ENCODE measurements around the gene NPFFR2. TPM values are rescaled to one million over a fixed set of nuclear protein-coding genes. Genes with fewer than 3 reads are reported as not detected.
"Not testable (repeated sequence)": the region's sequence is repeated elsewhere in the genome, so short reads cannot be mapped to it uniquely, and the experiment has no call there.

Gene NPFFR2
- polyA plus RNA-seq, 3 donors from 2014 or later = not detected

DNA sequence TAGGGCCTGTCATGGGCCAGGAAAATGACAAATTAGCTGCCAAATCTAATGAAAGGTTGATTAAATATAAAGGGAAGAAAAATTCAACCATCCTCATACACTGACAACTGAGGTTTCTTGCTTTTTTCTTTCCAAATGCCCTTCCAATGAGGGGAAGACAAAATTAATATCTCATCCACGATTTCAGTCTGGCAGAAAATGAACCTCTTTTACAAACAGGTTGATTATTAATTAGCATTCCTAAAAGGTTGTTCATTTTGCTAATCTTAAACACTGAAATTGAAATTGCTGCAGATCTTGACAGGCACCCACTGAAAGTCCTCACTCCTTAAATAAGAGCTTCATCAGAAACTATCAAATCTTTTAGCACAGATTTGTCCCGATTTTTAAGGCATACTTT, 45.5 kb downstream of the NPFFR2 start:
- DNase-seq = no peak
- Mint-ChIP-seq H3K27me3 (ENCODE audit: low read depth in 3 of 3) (no peaks in the 10 kb centered on the region), H3K4me3 (no peak overlapping the region), H3K4me1 (no peaks in the 10 kb centered on the region), H3K27ac (no peak overlapping the region), H3K36me3 (no peaks in the 10 kb centered on the region), H3K9me3 (peaks cover 0 to 8% (median 2%) of the 10 kb centered on the region in 6 donors)

DNA sequence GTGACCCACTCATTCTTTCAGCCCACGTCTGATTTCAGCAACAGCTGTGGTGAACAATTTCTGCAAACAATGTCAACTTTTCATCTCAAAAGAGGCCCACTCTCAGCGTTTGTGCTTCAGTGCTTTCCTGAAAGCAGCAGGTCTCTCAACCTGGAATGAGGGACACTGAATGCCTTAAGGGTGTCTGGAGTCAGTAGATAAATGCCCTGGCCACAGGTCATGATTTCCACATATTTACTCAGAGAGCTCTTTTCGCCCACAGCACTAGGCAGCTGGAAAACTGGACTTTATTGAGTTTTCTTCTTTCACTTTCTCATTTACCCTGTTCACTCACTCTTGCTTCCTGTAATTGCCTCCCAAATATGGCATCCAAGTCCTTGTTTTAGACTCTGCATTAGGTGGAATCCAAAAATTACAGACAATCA, 52.8 kb downstream of the NPFFR2 start:
- Mint-ChIP-seq H3K4me3 (no peak overlapping the region), H3K9me3 (peaks cover 0 to 12% (median 4%) of the 10 kb centered on the region in 6 donors), H3K36me3 (no peaks in the 10 kb centered on the region), H3K27me3 (ENCODE audit: low read depth in 3 of 3) (peaks cover 0 to 2% (median 2%) of the 10 kb centered on the region in 3 donors), H3K27ac (no peak overlapping the region), H3K4me1 (no peaks in the 10 kb centered on the region)
- DNase-seq = no peak

DNA sequence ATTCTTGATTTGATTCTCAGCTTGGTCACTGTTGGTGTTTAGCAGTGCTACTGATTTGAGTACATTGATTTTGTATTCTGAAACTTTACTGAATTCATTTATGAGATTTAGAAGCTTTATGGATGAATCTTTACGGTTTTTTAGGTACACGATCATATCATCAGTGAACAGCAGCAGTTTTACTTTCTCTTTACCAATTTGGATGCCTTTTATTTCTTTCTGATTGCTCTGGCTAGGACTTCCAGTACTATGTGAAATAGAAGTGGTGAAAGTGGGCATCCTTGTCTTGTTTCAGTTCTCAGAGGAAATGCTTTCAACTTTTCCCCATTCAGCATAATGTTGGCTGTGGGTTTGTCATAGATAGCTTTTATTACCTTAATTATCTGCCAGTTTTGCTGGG, 58.8 kb downstream of the NPFFR2 start:
- not testable (repeated sequence) for H3K27ac Mint-ChIP-seq; H3K4me1 Mint-ChIP-seq; H3K36me3 Mint-ChIP-seq; H3K4me3 Mint-ChIP-seq; H3K27me3 Mint-ChIP-seq (ENCODE audit: low read depth in 3 of 3); DNase-seq
- peaks cover 0 to 17% (median under 1%) of the 10 kb centered on the region in 6 donors for H3K9me3 Mint-ChIP-seq

DNA sequence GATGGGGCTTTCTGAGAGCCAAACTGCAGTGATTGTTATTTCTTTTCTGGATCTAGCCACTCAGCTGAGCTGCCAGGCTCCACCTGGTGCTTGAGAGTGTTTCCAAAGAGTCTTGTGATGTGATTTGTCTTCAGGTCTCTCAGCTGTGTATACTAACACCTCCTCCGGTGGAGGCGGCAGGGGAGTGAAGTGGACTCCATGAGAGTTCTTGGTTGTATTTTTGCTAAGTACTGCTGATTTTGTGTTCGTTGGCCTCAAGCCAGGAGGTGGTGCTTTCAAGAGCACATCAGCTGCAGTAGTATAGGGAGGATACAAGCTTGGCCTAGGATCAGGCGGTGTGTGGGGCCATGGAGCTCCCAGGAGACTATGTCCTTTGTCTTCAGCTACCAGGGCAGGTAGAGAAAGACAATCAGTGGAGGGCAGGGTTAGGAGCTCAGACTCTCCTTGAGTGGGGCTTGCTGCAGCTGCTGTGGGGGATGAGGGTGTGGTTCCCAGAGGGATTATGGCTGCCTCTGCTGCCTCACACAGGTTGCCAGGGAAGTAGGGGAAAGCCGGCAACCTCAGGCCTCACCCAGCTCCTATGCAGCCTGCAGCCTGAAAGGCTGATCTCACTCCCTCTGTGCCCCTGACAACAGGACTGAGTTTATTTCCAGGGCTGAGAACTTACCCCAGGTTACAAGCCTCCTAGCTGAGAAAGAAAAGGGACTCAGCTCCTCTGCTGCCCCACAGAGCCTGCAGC, 62.4 kb downstream of the NPFFR2 start:
- peaks cover 0 to 3% (median 2%) of the 10 kb centered on the region in 3 donors for H3K27me3 Mint-ChIP-seq (ENCODE audit: low read depth in 3 of 3)
- peaks cover 0 to 21% (median under 1%) of the 10 kb centered on the region in 6 donors for H3K9me3 Mint-ChIP-seq
- no peaks in the 10 kb centered on the region for H3K36me3 Mint-ChIP-seq
- no peak for DNase-seq
- H3K4me1 Mint-ChIP-seq = no peaks in the 10 kb centered on the region
- H3K4me3 Mint-ChIP-seq = no peak overlapping the region
- no peak overlapping the region for H3K27ac Mint-ChIP-seq

DNA sequence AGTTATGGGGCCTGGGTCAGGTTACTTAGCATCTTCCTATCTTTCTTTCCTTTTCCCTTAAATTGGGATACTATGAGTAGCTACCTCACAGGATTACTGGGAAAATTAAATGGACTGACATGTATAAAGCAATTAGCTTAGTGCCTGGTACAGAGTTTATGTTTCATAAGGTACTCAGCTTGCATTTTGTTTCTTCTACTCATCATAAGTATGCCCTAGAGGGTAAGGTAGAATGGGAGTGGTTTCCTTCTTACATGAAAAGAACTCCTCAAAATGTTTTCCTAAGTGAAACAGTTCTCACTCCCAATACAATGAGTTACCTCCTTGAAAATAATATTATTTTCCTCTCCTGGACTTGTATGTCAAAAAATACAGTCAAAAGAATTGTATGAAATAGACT, 75.7 kb downstream of the NPFFR2 start:
- H3K4me3 Mint-ChIP-seq = no peak overlapping the region
- H3K4me1 Mint-ChIP-seq = no peaks in the 10 kb centered on the region
- no peak overlapping the region for H3K27ac Mint-ChIP-seq
- H3K9me3 Mint-ChIP-seq = peaks cover 0 to 6% (median under 1%) of the 10 kb centered on the region in 6 donors
- no peaks in the 10 kb centered on the region for H3K36me3 Mint-ChIP-seq
- H3K27me3 Mint-ChIP-seq (ENCODE audit: low read depth in 3 of 3) = peaks cover 0 to 1% (median 0%) of the 10 kb centered on the region in 3 donors
- no peak for DNase-seq

DNA sequence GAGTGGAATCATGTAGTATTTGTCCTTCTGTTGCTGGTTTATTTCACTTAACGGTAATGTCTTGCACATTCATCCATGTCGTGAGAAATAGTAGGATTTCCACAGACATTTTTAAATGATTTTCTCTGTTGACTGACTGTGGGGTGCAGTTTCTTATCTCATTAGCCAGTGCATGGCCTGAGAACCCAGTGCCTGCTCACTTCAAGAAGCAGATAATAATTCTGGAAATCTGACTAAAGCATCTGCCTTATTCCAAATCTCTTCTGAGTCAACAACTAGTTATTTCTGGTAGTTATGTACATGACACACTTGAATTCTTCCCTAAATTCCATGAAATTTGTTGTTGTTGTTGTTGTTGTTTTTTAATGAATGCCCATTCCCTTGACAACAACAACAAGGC, 77.6 kb downstream of the NPFFR2 start:
- H3K4me1 Mint-ChIP-seq = no peaks in the 10 kb centered on the region
- H3K4me3 Mint-ChIP-seq = no peak overlapping the region
- peaks cover 0 to 1% (median 0%) of the 10 kb centered on the region in 3 donors for H3K27me3 Mint-ChIP-seq (ENCODE audit: low read depth in 3 of 3)
- peaks cover 0 to 7% (median under 1%) of the 10 kb centered on the region in 6 donors for H3K9me3 Mint-ChIP-seq
- no peak for DNase-seq
- no peak overlapping the region for H3K27ac Mint-ChIP-seq
- no peaks in the 10 kb centered on the region for H3K36me3 Mint-ChIP-seq

DNA sequence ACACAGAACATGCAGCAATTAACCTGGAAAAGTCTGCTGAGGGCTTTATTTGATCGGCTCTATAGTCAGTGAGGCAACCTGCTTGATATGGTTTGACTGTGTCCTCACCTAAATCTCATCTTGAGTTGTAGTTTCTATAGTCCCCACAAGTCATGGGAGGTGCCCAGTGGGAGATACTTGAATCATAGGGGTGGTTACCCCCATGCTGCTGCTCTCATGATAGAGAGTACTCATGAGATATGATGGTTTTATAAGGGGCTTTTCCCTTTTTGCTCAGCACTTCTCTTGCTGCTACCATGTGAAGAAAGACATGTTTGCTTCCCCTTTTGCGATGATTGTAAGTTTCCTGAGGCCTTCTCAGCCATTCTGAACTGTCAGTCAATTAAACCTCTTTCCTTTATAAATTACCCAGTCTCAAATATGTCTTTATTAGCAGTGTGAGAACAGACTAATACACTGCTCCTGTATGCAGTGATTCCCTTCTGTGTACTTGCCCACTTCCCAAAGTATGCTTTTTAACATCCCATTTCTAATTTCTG, 78.2 kb downstream of the NPFFR2 start:
- no peaks in the 10 kb centered on the region for H3K36me3 Mint-ChIP-seq
- DNase-seq = no peak
- peaks cover 0 to 7% (median under 1%) of the 10 kb centered on the region in 6 donors for H3K9me3 Mint-ChIP-seq
- H3K4me1 Mint-ChIP-seq = no peaks in the 10 kb centered on the region
- H3K27ac Mint-ChIP-seq = no peak overlapping the region
- peaks cover 0 to 1% (median 0%) of the 10 kb centered on the region in 3 donors for H3K27me3 Mint-ChIP-seq (ENCODE audit: low read depth in 3 of 3)
- no peak overlapping the region for H3K4me3 Mint-ChIP-seq

DNA sequence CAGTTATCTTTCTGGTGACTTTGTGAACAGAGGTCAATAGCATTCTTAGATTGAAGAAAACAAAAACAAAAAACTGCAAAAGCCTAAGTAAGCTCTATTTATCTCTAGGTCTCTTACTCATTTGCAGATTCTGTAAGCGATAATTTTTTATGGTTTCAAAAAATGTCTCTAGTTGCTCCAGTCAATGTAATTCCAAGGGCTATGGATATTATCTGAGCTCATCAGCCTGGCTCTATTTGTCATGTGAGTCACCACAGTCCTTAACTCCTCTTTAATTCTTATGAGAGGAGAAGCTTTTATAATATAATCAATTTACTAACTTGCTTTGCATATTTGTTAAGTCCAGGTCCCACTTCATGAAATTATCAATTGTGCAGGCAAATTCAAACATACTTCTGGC, 79.1 kb downstream of the NPFFR2 start:
- no peak for DNase-seq
- Mint-ChIP-seq H3K4me1 (no peaks in the 10 kb centered on the region), H3K27me3 (ENCODE audit: low read depth in 3 of 3) (peaks cover 0 to 1% (median 0%) of the 10 kb centered on the region in 3 donors), H3K4me3 (no peak overlapping the region), H3K9me3 (peaks cover 0 to 7% (median under 1%) of the 10 kb centered on the region in 6 donors), H3K27ac (no peak overlapping the region), H3K36me3 (no peaks in the 10 kb centered on the region)

DNA sequence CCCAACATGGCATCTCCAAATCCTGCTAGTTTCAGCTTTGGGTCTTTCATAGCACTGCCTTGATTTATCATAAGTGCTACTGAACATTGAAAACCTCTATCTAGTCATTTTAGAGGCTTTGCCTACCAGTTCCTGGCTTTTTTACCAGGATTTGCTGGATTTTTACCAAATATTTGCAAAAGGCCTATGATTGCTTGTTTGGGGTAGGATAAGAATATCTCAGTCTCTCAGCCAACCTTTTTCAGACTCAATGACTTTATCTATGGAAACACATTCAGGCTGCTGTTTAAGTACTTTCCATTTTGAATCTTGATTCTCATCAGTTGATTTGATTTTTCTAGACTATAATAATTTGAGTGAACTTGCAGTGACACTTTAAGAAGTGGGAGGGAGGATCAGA, 80.1 kb downstream of the NPFFR2 start:
- Mint-ChIP-seq H3K36me3 (no peaks in the 10 kb centered on the region), H3K4me3 (no peak overlapping the region), H3K4me1 (no peaks in the 10 kb centered on the region), H3K27me3 (ENCODE audit: low read depth in 3 of 3) (peaks cover 0 to 1% (median 0%) of the 10 kb centered on the region in 3 donors), H3K27ac (no peak overlapping the region), H3K9me3 (peaks cover 0 to 3% (median under 1%) of the 10 kb centered on the region in 6 donors)
- no peak for DNase-seq

DNA sequence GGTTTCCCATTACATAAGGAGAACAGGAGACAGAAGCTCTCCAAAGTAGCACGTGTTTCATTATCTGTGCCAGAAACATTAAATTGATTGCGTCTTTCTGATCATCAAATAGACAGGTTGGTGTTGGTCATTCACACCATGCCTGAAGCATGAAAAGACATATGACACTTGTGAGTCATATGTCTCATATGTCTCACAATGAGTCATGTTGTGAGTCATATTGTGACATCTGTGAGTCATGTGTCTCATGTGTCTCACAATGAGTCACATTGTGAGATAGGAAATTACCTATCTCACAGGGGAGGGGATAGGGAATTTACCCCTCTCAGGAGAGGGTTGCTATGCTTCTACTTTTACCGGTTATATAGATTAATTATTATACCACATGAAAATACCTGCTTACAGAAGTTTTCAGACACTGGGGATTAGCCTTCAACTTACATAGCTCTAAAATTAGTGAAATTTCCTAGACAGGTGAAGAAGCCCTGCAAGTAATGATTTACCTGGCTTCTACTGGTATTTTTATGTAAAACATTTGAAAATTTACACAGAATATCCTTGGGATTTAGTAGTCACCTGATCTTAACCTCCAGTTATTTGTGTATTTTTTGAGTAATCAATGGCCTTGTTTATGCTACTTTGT, 80.8 kb downstream of the NPFFR2 start:
- Mint-ChIP-seq H3K27ac (no peak overlapping the region), H3K36me3 (no peaks in the 10 kb centered on the region), H3K4me3 (no peak overlapping the region), H3K4me1 (no peaks in the 10 kb centered on the region), H3K27me3 (ENCODE audit: low read depth in 3 of 3) (peaks cover 0 to 2% (median 0%) of the 10 kb centered on the region in 3 donors), H3K9me3 (peaks cover 0 to 3% (median under 1%) of the 10 kb centered on the region in 6 donors)
- no peak for DNase-seq

DNA sequence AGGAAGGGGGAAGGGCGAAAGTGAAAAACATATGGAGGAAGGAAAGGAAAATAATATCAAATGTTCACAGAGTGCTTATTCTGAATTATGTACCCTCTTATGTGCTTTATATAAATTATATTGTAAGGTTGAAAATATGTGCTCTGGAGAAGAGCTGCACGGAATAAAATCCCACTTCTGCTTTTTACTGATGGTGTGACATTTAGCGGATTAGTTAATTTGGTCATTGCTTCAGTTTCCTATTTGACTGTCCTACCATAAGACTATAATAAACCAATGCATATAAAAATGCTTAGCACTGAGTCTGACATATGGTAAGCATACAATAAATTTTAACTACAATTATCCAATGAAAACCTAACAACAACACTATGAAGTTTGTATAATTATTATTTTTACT, 86.2 kb downstream of the NPFFR2 start:
- H3K27me3 Mint-ChIP-seq (ENCODE audit: low read depth in 3 of 3) = peaks cover 0 to 3% (median 2%) of the 10 kb centered on the region in 3 donors
- peaks cover 0 to 12% (median 4%) of the 10 kb centered on the region in 6 donors for H3K9me3 Mint-ChIP-seq
- no peaks in the 10 kb centered on the region for H3K36me3 Mint-ChIP-seq
- no peak for DNase-seq
- no peak overlapping the region for H3K27ac Mint-ChIP-seq
- no peaks in the 10 kb centered on the region for H3K4me1 Mint-ChIP-seq
- no peak overlapping the region for H3K4me3 Mint-ChIP-seq

DNA sequence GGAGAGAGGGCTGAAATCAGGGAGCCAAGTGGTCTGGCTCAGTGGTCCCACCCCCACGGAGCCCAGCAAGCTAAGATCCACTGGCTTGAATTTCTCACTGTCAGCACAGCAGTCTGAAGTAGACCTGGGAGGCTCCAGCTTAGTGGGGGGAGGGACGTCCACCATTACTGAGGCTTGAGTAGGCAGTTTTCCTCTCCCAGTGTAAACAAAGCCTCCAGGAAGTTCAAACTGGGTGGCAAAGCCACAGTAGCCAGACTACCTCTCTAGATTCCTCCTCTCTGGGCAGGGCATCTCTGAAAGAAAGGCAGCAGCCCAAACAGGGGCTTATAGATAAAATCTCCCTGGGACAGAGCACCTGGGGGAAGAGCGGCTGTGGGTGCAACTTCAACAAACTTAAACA, 88.1 kb downstream of the NPFFR2 start:
- H3K27ac Mint-ChIP-seq = no peak overlapping the region
- no peaks in the 10 kb centered on the region for H3K4me1 Mint-ChIP-seq
- peaks cover 0 to 3% (median 2%) of the 10 kb centered on the region in 3 donors for H3K27me3 Mint-ChIP-seq (ENCODE audit: low read depth in 3 of 3)
- no peaks in the 10 kb centered on the region for H3K36me3 Mint-ChIP-seq
- H3K9me3 Mint-ChIP-seq = peaks cover 0 to 12% (median 4%) of the 10 kb centered on the region in 6 donors
- no peak overlapping the region for H3K4me3 Mint-ChIP-seq
- DNase-seq = no peak

DNA sequence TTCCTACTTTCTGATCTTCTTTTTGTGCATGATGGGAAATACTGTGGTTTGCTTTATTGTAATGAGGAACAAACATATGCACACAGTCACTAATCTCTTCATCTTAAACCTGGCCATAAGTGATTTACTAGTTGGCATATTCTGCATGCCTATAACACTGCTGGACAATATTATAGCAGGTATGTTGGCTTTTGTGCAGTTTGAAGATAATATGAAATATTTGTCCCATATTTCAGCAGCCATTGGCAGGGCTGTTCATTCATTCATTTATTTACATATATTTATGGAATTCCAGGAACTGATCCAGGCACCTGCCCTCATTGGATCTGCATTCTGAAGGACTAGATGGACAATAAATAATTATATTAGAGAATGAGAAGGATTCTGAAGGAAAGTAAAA, 96.9 kb downstream of the NPFFR2 start:
- peaks cover 0 to 4% (median 3%) of the 10 kb centered on the region in 3 donors for H3K27me3 Mint-ChIP-seq (ENCODE audit: low read depth in 3 of 3)
- no peak overlapping the region for H3K27ac Mint-ChIP-seq
- peaks cover 0 to 12% (median 6%) of the 10 kb centered on the region in 6 donors for H3K9me3 Mint-ChIP-seq
- H3K4me3 Mint-ChIP-seq = no peak overlapping the region
- no peaks in the 10 kb centered on the region for H3K36me3 Mint-ChIP-seq
- H3K4me1 Mint-ChIP-seq = no peaks in the 10 kb centered on the region
- DNase-seq = no peak

DNA sequence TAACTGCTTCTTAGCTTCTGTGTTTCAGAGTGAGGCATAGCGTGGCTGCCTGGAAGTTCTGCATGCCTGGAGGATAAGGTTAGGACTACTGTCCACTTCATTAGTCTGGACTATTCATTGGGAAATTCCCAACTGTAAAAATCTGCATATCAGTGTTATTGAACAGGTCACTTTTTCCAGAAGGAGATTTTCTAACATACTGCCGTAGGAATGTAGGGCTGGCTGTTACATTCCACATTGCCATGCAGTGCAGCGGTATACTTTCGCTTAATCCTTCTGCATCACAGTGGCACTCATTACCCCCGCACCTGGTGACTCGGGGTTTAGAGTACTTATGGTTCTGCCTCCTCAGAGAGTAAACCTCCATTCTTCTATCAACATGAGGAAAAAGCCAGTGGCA, 104.6 kb downstream of the NPFFR2 start:
- H3K4me3 Mint-ChIP-seq = no peak overlapping the region
- H3K27ac Mint-ChIP-seq = no peak overlapping the region
- H3K27me3 Mint-ChIP-seq (ENCODE audit: low read depth in 3 of 3) = no peaks in the 10 kb centered on the region
- peaks cover 0 to 14% (median 7%) of the 10 kb centered on the region in 6 donors for H3K9me3 Mint-ChIP-seq
- H3K36me3 Mint-ChIP-seq = no peaks in the 10 kb centered on the region
- DNase-seq = no peak
- H3K4me1 Mint-ChIP-seq = no peaks in the 10 kb centered on the region

All from immature natural killer cell (primary cell).